ENCODE measurements around the gene UVSSA. TPM values are rescaled to one million over a fixed set of nuclear protein-coding genes. Genes with fewer than 3 reads are reported as not detected.
"Not testable (repeated sequence)": the region's sequence is repeated elsewhere in the genome, so short reads cannot be mapped to it uniquely, and the experiment has no call there.

UVSSA gene
- polyA plus RNA-seq, 12 donors: 4.9 to 21.4 (median 9.3) TPM; not detected in 1

DNA sequence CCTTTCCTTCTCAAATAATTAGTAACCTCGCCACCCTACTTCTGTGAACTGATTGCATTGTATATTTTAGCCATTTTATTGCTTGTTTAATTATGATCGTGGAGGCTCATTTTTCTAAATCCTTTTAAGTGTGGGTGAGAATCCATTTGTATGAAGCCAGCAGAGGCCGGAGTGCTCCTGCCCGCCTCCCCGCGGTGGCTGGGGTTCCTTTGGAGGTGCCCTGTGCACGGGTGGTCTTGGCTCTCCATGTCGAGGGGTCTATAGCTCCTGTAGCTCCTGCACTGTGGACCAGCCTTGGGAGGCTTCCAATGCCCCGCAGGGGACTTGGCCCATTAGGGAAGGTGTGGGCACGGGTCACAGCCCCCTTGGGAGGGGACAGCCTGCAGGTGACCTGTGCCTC is 15.0 kb downstream of the UVSSA start:
- DNase-seq: no peak

DNA sequence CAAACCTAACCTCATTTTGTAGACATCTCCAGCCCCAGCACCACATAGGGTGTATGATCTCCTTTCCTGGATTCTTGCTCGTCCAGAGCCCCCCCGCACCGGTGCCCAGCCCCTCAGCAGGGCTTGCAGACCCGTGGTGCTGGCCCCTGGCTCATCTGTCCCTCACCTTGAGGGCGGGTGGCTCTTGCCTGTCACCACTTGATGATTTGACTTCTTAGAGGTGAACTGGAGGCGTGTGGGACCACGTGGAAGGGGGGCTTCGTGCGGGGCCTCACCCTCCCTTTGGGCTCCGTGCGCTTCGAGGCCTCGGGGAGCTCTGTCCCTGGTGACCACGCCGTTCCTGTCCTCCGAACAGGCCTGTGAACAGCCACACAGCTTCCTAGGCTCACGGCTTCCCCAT is 15.5 kb downstream of the UVSSA start:
- DNase-seq: no peak

DNA sequence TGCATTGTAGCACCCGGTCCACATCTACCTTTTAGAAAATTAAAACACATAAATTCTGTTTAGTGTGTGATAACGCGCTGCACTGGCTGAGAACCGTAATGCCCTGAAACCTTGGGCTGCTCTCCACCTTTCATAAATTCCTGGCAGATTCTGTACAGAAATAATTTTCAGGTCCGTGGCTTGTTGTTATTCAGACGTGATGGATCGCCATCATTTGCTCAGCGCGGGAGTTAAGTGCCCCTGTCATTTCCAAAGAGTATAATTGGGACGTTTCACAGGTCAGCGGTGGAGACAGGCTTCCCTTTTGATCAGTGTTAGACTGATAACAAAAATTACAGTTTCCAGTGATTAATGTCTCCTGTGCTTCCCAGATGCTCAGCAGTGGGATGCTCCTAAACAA is 16.5 kb downstream of the UVSSA start:
- no peak for DNase-seq

DNA sequence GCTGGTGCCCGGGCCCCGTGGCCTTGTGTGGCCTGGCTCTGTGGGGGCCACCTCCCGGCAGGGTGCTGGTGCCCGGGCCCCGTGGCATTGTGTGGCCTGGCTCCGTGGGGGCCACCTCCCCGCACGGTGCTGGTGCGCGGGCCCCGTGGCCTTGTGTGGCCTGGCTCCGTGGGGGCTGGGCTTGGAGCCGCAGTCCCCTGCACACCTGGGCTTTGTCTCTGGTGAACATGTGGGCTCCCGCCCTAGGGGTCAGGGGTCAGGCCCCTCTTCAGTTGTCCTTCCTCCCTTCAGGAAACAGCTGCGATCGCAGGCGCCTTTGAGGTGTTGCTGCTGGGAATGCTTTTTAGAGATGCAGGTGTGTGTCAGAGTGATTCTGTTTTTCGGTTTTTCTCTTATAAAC is 17.2 kb downstream of the UVSSA start:
- DNase-seq: no peak

DNA sequence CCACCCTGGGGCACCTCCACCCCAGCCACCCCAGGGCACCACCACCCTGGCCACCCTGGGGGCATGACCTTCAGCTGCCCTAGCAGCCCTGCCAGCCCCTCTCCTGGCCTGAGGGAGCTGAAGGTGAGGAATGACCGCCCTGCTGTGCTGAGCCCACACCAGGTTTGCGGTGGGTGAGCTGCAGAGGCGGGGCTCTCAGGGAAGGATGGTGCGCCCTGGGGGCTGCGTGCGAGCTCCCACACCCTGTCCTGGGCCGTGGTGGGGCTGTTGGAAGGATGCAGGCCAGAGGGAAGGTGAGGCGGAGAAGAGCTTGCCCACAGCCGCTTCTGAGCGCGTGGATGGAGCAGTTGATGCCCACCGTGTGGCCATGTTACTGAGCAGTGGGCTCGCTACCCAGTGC is 17.7 kb downstream of the UVSSA start:
- no peak for DNase-seq

DNA sequence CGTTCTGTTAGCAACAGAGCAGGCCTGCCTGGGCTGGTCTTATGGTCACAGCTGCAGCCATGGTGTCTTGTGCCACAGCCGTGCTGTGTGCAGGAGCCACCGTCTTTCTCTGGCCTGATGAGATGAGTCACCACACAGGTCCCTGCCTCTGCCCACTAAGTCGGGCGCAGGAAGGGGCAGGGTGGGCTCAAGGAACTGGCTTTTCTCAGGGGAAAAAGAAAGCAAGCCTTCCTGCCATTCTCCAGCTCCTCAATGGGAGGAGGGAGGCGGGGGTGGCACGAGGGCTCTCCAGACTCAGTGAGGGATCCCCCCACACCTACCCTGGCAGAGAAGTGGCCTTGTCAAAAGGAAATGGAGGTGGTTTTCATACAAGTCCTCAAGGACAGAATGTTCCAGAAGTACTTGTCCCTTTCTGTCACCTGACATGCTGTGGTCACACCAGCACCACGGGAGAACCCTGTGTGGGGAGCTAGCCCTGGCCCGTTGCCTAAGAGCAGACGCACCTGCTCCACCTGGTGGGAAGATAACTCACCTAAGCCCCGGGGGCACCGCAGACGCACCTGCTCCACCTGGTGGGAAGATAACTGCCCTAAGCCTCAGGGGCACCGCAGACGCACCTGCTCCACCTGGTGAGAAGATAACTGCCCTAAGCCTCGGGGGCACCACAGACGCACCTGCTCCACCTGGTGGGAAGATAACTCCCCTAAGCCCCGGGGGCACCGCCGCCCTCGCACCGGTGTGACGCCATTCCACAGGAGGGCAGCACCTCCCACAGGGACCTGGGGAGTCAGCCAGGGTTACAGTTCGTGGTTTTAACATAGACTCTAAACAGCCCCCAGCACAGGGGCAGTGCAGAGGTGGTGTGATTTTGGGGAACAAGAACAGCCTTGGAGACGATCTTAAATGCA is 18.5 kb downstream of the UVSSA start:
- DNase-seq: no peak

DNA sequence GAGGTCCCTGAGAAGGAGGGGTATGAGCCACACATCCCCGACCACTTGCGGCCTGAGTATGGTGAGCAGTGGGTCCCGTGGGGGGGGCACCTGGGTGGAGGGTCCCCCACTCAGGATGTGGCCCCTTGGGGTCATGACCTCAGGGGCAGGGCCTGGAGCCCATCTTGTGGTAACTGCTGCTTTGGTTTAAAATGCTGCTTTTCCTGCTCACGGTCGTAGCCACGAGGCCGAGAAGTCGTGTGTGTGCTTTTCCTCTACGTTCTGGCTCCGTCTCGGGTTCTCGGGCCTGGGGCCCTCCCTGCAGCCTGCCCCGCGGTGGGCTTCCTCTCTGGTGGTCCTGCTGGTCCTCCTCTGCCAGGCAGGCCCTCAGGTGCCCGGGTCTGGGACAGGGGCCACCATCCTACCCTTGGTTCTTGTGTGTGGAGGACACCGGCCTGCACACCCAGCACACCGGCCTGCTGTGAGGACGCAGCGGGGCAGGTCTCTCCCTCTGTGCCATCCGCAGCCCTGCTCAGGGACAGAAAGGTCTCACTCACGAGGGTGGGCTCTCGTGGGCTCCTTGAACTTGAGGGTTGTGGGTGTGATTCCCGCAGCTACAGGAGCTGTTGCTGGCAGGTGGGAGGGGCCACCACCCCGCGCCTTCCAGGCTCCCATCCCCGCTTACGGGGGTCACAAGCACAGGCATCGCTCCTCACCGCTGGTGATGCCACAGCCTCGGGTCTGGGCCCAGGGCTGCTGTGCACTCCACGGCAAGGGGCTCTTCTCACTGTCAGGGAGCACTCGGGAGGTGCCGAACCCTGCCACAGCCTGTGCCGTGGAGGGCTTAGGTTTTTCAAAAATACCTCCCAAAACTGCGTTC is 19.6 kb downstream of the UVSSA start:
- DNase-seq: no peak

DNA sequence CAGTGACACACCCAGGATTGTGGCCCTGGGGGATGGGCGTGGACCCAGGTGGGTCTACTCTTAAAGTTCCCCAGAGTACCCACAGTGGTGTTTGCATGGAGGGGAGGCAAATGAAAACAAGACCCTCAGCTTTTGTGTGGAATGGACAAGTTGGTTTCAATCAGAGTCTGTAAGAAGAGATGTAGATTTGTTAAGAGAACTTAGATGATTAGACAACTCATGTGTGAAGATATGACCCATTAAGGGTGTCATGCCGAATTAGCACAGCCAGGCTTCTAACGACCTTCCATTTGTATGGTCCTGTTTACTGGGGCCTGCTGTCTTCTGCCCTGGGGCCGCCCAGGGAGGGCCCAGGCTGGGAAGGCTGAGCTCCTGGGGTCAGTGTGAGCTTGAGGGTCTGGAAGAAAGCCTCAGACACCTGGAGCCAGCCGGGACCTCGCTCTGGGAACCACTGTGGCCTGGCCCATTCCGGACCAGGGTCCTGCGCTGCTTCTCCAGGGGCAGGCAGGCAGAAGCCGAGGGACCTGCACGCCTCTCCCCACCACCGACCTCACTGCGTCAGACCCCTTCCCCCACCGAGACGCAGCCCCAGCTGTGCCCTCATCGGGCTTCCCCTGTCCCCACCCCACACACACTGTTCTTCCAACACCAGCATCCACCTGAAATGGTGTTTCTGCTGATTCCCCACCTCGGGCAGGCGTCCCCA is 20.4 kb downstream of the UVSSA start:
- no peak for DNase-seq

DNA sequence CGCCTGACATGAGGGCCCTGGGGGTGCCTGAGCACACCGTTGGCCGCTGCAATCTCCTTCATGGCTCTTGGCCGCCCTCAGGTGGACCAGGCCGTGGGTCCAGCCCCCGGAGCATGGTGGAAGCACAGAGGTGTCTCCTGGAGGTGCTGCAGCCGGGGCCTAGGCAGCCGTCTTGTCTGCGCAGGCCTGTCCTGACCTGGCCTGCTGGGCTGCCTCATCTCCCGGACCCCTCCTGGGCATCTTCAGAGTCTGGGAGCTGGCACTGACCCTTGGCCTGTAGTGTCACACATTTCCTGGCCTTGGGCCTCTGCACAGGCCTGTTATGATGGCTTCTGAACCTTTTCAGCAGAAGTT is 20.9 kb downstream of the UVSSA start:
- no peak for DNase-seq

DNA sequence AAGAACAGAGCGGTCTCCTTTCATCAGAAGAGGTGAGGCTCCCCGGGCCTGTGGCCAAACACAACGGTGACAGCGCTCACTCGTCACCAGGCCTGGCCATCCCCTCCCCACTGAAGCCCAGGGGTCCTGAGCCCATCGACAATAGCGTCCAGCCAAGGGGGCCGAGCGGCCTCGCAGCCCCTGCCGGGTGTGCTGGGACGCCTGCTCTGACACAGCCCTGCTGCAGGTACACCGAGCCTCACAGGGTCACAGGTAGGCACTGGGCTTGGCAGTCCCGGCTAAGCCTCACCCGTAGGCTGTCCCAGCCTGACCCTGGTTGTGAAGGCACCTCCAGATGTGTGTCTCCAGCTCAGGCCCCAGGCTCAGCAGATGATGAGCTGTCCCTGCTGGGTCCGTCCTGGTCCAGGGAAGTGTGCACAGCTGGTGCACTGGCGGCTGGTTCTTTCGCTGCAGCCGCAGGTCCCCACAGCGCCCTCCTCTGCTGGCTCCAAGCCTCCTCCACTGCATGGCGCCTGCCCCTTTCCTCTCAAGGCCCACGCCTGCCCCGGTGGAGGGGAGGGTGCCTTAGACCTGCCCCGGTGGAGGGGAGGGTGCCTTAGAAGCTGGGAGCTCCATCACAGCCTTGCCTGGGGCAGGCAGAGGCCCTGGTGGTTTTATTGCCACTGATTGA is 21.5 kb downstream of the UVSSA start:
- DNase-seq: no peak

DNA sequence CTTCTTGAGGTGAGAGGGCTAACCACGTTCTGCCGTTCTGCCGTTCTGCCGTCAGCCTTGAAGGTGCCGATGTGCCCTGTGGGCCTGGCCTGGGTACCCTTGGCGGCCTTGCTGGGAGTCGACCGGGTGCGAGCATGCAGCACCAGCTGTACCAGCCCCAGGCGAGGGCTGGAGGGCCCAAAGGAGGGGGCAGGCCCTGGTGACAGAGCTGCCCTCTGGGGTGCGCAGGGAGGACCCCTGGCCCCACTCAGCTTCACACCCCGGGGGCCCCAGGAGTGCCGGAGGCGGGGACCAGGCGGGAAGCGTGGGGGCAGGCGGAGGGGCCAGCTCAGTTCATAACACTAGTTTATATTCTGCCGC is 22.1 kb downstream of the UVSSA start:
- no peak for DNase-seq

DNA sequence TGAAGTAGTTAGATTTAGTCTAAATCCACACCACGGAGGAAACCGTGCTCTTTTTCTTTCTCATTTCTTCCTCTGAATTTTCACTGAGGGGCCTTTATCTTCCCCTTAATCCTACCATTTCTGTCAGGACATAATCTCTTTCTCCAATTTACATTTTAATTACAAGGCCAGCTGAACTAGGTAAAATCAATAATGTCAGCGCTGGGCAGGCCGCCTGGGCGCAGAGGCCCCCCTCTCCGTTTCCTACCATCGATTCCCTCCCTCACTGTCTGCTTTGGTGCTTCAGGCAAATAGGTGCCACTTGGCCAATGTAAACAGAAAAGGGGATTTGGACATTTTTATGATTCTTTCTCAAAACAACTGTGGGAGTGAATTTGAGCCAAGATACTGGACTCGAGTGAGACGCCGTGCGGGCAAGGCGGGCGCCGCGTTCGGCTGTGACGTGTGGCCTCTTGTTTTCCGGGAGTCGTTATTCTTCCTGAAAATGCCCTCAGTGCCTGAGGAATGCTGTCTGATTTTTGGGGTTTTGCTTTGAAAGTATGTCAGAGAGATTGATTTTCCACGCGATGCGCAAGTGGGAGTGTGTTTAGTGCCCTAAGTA is 22.6 kb downstream of the UVSSA start:
- no peak for DNase-seq

DNA sequence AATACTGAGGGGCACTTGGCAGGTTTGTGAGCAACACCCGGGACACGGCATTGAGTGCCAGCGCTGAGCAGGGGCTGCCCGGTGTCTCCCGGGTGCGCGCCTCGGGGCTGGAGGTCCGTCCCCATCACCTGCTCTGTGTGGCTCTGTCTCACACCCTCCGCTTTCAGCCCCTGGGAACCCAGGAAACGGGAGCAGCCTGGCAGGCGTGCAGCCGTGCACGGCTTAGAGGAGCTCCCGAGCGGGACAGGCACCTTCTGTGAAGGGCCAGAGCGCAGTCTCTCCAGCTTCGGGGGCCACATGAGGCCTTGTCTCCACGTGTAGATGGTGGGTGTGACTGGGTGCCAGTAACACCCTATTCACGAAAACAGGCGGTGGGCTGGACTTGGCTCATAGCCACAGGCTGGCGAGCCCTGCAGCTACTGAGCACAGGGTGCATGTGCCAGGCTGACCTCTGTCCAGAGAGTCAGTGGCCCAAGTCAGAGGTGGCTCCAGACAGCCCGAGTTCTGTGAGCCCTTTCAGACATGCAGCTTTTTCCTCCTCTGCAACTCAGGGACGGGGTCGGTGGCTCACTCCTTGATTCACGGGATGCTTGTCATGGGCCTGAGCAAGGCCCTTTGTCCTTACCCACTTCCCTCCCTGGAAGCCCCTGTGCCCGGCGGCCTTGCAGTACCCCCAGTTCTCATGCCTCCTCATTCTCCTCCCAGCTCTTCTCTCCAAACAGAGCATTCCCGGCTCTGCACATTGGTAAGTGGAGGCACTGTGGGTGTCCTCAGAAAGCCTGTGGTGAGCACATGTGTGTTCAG is 23.5 kb downstream of the UVSSA start:
- no peak for DNase-seq

DNA sequence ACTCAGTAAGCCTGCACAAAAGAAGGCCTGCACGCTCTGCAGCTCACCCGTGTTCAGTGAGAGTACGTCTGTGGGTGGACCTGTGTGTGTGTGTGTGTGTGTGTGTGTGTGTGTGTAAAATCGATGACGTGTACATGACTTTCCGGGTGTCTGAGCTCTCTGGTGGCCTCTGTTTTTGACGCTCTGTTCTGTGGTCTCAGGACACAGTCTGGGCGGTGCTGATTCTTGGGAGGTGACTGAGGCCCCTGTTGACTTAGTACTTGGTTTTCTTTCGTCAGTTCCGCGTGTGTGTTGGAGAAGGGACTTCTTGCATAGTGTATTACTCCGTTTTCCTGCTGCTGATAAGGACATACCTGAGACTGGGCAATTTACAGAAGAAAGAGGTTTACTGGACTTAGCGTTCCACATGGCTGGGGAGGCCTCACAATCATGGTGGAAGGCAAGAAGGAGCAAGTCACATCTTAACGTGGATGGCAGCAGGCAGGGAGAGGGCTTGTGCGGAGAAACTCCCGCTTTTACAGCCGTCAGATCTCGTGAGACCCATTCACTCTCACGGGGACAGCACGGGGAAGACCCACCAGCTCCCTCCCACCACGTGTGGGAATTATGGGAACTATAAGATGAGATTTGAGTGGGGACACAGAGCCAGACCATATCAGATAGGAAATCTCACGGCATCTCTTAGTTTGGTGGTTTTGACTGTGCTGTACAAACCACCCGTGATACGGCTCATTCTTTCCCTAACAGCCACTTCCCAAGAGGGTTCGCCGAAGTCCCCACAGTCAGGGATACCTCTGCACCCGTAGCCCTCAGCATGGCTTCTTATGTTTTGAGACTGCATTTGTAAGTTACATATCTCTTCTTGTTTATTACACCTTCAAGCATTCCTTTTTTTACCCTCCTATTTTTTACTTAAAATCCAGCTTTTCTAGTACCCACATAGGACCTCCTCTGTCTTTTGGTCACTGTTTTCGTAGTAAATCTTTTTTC is 24.5 kb downstream of the UVSSA start:
- DNase-seq: no peak

DNA sequence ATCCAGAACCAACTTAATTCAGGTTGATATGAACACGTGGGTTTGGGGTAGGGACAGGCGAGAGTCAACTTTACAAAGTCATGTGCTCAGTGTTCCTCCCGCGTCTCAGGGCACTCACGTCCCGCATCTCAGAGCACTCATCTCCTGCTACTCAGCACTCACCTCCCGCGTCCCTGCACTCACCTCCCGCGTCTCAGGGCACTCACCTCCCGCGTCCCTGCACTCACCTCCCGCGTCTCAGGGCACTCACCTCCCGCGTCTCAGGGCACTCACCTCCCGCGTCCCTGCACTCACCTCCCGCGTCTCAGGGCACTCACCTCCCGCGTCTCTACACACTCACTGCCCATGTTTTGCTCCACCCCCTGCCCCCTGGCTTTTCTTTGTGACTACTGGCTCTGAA is 25.6 kb downstream of the UVSSA start:
- DNase-seq: not testable (repeated sequence)

DNA sequence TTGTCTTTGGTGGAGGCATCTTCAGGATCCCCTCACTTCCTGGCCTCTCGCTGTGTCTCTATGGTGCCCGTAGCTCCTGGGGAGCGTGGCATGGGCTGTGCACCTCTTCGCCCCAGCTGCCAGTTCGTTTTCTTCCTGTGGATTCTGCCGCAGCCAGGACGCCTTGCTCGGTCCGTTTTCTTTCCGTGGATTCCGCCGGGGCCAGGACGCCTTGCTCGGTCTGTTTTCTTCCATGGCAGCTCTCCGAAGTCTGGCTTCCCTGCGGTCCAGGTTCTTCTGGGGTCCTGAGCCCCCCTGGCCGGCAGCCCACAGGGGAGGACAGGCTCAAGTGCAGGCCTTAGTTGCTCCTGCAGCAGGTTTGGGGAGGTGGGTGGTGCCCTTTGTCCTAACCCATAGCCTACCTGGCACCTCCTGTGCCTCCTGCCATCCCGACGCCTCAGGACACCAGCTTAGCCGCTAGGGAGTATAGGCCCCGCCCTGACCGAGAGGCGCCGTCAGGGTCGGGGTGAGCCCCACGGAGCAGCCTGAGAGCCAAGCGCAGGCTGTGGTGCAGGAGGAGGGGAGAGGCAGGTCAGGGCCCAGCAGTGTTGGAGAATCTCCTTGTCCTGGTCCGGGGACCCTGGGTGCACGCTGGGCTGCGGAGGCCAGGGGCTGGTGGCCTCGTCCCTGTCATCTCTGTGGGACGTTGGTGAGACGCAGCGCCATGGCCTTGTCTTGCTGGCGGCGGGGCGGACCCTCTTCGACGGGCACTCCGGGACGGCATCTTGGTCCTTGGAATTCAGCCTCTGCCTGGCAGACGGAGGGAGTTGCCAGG is 27.1 kb downstream of the UVSSA start:
- no peak for DNase-seq

DNA sequence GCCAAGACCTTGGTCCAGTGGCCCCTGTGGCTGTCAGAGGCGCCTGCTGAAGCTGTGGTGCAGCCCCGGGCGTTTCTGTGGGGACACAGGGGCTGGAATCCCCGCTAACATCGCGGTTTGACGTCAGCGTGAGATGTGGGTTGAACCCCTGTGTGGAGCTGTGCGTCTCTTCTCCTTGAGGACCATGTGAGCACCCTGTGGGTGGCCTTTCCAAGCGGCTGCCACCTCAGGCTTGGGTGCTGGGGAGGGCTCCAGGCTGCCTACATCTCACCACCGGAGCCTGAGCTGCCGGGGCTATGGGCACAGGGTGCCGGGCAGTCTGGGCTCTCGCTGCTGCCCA is 27.7 kb downstream of the UVSSA start:
- DNase-seq: no peak

DNA sequence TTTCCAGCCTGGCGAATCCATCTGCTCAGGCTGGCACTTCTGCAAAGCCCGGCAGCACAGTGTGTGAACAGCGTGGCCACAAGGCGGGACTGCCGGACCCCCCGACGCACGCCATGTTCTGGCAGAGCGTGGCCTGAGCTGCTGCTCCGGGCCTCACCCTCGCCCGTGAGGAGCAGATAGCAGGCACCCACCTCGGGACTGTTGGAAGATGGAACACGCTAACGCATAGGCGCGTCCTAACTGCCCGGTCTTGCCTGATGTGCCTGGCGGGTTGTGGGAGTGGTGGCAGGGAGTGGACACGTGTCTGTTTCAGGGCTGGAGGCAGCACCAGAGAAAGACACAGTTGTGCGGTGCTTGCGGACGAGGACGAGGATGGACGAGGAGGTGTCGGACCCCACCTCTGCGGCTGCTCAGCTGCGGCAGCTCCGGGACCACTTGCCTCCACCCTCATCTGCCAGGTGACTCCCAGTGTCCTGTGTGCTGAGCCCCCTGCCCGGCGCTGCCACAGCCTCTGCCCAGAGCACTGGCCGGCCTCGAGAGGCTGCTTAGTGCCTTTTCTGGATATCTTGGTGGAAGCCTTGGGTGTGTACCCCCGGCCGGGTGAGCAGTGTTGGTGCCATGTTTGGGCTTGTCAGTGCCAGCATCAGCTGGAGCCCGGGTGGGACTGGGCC is 28.2 kb downstream of the UVSSA start:
- DNase-seq: no peak
